Retinal pigment epithelial cell (primary cell): Measurements from ENCODE around the gene VOPP1.

Experiments used
- DNase-seq: peaks from one replicate; pipeline ENCODE4 v3.0.0-alpha.2; 2010; ENCODE audit warnings: low read depth
- H3K4me3 ChIP-seq: 2 replicates; pipeline ENCODE4 v1.5.1; 2011; ENCODE audit warnings: mild to moderate bottlenecking, low read length, control low read depth, moderate library complexity
- TF ChIP-seq, protein P1 (sequence below): conservative IDR thresholded peaks from 2 replicates; pipeline ENCODE4 v1.5.1; 2011; ENCODE audit warnings: low read depth, low read length, control low read depth, inconsistent platforms

The VOPP1 gene

DNA sequence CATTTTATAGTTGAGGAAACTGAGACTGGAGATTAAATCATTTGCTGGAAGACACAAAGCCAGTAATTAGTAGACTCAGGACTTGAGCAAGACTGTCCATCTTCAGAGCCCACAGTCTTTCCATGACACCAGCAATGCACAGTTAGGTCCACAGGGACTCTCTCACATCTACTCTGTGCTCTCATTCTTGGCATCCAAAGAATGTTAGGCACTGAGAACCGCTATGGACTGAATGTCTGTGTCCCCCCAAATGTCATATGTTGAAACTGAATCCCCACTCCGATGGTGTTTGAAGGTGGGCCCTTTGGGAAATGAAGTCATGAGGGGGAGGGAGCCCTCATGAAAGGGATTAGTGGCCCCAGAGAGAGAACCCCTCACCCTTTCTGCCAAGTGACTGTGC lies 106.6 kb downstream of the VOPP1 start:
- no peak overlapping the region for H3K4me3 ChIP-seq
- TF ChIP-seq, protein P1, sequence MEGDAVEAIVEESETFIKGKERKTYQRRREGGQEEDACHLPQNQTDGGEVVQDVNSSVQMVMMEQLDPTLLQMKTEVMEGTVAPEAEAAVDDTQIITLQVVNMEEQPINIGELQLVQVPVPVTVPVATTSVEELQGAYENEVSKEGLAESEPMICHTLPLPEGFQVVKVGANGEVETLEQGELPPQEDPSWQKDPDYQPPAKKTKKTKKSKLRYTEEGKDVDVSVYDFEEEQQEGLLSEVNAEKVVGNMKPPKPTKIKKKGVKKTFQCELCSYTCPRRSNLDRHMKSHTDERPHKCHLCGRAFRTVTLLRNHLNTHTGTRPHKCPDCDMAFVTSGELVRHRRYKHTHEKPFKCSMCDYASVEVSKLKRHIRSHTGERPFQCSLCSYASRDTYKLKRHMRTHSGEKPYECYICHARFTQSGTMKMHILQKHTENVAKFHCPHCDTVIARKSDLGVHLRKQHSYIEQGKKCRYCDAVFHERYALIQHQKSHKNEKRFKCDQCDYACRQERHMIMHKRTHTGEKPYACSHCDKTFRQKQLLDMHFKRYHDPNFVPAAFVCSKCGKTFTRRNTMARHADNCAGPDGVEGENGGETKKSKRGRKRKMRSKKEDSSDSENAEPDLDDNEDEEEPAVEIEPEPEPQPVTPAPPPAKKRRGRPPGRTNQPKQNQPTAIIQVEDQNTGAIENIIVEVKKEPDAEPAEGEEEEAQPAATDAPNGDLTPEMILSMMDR: no peak
- DNase-seq: no peak

- DNase-seq: no peak
- no peak overlapping the region for H3K4me3 ChIP-seq
- TF ChIP-seq, protein P1: no peak
Observed at GRCh38 chr7:55464422-55464821, 107.9 kb downstream of the VOPP1 start.

- TF ChIP-seq, protein P1: no peak
- no peak for DNase-seq
- no peak overlapping the region for H3K4me3 ChIP-seq
Observed at GRCh38 chr7:55463686-55464262, 108.5 kb downstream of the VOPP1 start.

- no peak overlapping the region for H3K4me3 ChIP-seq
- DNase-seq: no peak
- TF ChIP-seq, protein P1: no peak
Observed at GRCh38 chr7:55458351-55458750, 114.0 kb downstream of the VOPP1 start.

GRCh38 chr7:55457801-55458200 lies 114.5 kb downstream of the VOPP1 start:
- no peak for DNase-seq
- TF ChIP-seq, protein P1: no peak
- no peak overlapping the region for H3K4me3 ChIP-seq

DNA sequence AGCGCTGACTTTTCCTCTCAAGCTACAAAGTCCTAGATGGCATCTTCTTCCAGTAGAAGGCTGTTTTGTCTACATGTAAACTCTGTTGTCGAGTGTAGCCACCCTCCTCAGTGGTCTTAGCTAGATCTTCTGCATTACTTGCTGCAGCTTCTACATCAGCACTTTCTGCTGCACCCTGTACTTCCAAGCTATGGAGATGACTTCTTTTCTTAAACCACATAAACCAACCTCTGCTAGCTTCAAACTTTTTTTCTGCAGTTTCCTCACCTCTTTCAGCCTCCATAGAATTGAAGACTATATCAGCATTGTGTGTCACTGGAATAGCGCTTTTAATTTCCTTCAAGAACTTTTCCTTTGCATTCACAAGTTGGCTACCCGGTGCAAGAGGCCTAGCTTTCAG lies 119.3 kb downstream of the VOPP1 start:
- TF ChIP-seq, protein P1: no peak
- H3K4me3 ChIP-seq: no peak overlapping the region
- DNase-seq: no peak

DNA sequence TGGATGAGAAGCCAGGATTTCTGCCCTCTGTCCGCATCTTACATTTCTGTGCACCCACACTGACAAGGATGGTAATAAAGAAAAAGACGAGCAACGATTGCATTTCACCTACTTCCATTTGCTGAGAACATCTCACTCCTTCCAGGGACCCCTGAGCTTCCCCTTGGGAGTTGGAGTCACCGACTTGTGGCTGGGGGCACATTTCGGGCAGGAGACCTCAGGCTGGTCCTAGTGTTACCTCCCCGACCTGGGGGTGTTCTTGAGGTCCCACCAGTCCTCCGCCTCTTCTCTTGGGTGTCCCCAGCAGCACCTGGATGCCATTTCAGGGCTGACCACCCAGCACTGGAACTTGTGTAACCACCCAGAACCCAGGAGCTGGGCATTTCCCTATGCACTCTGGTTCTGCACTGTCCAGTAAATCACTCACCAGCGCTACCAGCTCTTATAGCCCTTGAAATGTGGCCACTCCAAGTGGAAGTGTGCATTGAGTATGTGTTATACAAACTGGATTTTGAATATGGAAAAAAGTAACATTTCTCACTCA lies 122.2 kb downstream of the VOPP1 start:
- H3K4me3 ChIP-seq: no peak overlapping the region
- TF ChIP-seq, protein P1: no peak
- DNase-seq: no peak
